HG03442 (cell line): ENCODE data around the gene ATXN1.

Source experiments
- ATAC-seq: cut with Tn5 transposase; IDR thresholded peaks from one replicate; pipeline ENCODE4 v1.9.1; 2021; ENCODE audit warnings: mild to moderate bottlenecking, moderate library complexity; ENCODE audit not compliant: unreplicated experiment

ATXN1 gene

GRCh38 chr6:16762550-16763477 lies 1.6 kb upstream of the ATXN1 start:
- ATAC-seq: peak; percentile 29

- ATAC-seq: peak; percentile 1
Observed at GRCh38 chr6:16762268-16762549, 949 bp upstream of the ATXN1 start.

- ATAC-seq: peak; percentile 47
Observed at GRCh38 chr6:16761471-16762267, 409 bp upstream of the ATXN1 start.

GRCh38 chr6:16759646-16760515 lies 1.4 kb downstream of the ATXN1 start:
- ATAC-seq: peak; percentile 31

DNA sequence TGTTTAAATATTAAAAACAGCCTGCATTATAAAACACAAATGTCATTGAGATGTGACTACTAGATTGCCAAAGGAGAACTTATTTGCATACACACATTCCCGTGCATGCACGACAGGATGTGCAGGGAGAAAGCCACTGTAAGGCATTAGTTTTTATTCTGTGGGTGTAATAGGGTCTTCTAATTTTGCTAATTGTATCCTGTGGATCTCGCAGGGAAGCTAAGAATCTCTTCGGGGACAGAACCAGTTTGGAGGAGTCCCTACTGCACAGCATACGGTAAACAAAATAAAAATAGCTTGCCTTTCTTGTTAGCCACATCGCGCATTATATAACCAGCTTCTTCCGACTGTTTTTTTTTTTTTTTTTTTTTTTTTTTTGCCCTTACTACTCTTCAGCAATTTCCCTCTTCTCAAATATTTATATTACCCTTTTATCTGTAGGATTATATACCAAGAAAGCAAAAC lies 2.0 kb downstream of the ATXN1 start:
- no peak for ATAC-seq

- ATAC-seq: no peak
Observed at GRCh38 chr6:16758163-16758975, 2.9 kb downstream of the ATXN1 start.

DNA sequence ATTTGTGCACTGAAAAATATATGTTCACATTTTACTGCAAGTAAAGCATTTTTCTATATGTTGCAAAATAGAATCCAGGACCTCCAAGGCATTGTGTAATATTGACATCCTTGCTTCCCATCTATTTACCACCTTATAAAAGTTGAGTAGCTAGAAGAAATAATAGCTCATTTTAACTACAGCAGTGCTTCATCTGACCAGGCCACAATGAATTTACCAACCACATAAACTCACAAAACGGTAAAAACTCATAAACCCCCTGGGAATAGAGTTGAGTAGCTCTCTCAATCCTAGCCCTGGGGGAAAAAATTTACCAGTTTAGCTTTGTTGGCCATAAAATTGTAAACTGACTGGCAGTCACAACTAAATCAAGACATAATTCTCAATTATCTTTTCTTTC lies 3.9 kb downstream of the ATXN1 start:
- ATAC-seq: no peak

- no peak for ATAC-seq
Observed at GRCh38 chr6:16756660-16757255, 4.5 kb downstream of the ATXN1 start.

DNA sequence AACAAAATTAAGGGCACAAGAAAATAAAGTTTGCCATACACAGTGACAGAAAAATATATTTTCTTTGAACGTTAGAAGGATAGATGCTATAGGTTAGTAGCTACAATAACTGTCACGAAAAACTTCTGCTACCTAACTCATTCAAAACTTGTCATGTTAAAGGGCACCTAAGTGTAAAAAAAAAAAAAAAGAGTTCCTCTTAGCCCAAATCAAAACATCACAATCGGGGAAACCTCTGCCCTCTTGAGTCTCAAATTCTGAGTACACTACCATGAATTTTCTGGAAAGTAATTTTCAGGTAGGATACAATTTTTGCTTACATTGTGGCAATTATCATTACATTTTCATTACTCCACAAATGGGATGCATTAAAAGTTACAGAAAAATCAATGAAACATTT lies 5.7 kb downstream of the ATXN1 start:
- ATAC-seq: no peak

DNA sequence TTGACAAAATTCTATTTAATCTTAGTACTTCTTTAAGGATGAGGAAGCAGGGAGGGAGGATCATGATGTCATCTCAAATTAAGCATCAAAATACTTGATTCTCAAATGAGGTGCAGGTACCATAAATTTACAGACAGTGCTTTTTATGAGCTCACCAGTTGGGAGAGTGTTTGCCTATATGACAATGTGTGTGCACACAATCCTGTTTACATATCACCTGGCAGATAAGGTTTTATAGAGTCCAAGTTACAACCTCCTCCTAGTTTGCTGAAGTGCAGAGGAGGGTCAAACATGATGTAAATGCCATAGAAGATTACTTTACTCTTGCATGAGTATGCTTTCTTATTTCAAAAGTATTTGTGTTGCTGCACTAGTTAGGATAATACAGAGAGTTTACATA lies 6.4 kb downstream of the ATXN1 start:
- ATAC-seq: no peak

- no peak for ATAC-seq
Observed at GRCh38 chr6:16754274-16754673, 7.0 kb downstream of the ATXN1 start.

DNA sequence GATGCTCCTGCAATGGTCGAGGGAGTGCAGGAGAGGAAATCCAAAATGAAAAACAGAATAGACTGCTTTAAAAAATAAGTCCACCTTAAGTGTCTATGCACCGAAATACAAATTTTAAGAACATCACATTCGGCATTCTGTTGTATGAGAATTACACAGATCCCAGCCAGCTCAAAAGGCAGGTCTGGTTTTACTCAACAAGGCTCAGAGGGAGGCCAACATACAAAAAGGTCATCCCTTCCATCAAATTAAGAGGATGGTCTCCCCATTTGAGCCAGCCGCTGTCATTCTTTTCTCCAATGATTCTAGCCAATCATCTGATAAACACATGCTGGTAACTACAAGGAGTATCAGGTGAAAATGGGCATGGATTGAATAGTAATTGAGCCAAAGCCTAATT lies 7.9 kb downstream of the ATXN1 start:
- ATAC-seq: no peak

GRCh38 chr6:16752206-16752866 lies 8.9 kb downstream of the ATXN1 start:
- no peak for ATAC-seq

- ATAC-seq: no peak
Observed at GRCh38 chr6:16751251-16751946, 9.9 kb downstream of the ATXN1 start.

GRCh38 chr6:16750566-16750965 lies 10.7 kb downstream of the ATXN1 start:
- ATAC-seq: no peak

- no peak for ATAC-seq
Observed at GRCh38 chr6:16749516-16750485, 11.5 kb downstream of the ATXN1 start.

GRCh38 chr6:16748025-16748319 lies 13.3 kb downstream of the ATXN1 start:
- no peak for ATAC-seq
